Measurements from ENCODE around the gene C7orf33. TPM values are rescaled to one million over a fixed set of nuclear protein-coding genes. Genes with fewer than 3 reads are reported as not detected.

C7orf33 gene
- total and polyA plus RNA-seq, 2 of the 13 experiments (the other 11 are each of a cell fraction or from before 2014, with no cell fraction given), result not detected

- H3K4me2 ChIP-seq (ENCODE audit: low read depth, low read length), result no peak overlapping the region
- in situ Hi-C loops (cut with HindIII; ENCODE audit: extremely low pct_ligation_motif_present, low pct_unique_long_range_greater_than_20kb), result no loop called here
- H3K27ac ChIP-seq (ENCODE audit: extremely low read length, insufficient read depth, low read length), result no peak overlapping the region
- ChIA-PET CTCF (ENCODE audit: low intra/inter-chr PET ratio, low total read pairs) (no interaction called here), POLR2A (no interaction called here)
- no peaks in the 10 kb centered on the region for H3K79me2 ChIP-seq (ENCODE audit: insufficient read depth, low read length)
- H3K9ac ChIP-seq (ENCODE audit: insufficient read depth, low read depth, low read length), result no peak overlapping the region
- TF ChIP-seq GTF3A (CRISPR knock-in tag; conservative IDR thresholded peaks at IDR 0.05) (no peak), ZNF768 (CRISPR knock-in tag; IDR thresholded peaks at IDR 0.05) (peak; percentile 56; the same call in 1 of the 2 replicates)
- ATAC-seq (no peak), DNase-seq (ENCODE audit: low spot score) (no peak), FAIRE-seq (no peak)
- H3K27me3 ChIP-seq (ENCODE audit: control insufficient read depth in 1 of 2, insufficient read depth in 2 of 2, low read length in 2 of 2), result 0 out of 5 replicates have a peak, but pooled peaks cover 0 to 2% of the 10 kb centered on the region in 2 experiments
- H3K4me3 ChIP-seq (replicated peaks in 1 of 3; ENCODE audit: insufficient read depth in 1 of 3, low read depth in 2 of 3, low read length in 3 of 3), result no peak overlapping the region
- intact Hi-C loops (cut with micrococcal nuclease; ENCODE audit: unreplicated experiment), result no loop called here
- WGBS (ENCODE audit: low lambda C conversion rate), result 21% methylated on average over 6 of the region's 6 CpGs
- no peaks in the 10 kb centered on the region for H4K20me1 ChIP-seq (ENCODE audit: insufficient read depth, low read length)
- H2AFZ ChIP-seq (ENCODE audit: low read length), result no peak overlapping the region
- no peaks in the 10 kb centered on the region for H3K4me1 ChIP-seq (ENCODE audit: insufficient read depth, low read length)
- no peaks in the 10 kb centered on the region for H3K9me3 ChIP-seq (ENCODE audit: low read length)
- no TSS peak for BruUV-seq (replicated peaks)
- no peaks in the 10 kb centered on the region for H3K36me3 ChIP-seq (replicated peaks in 1 of 2; ENCODE audit: control insufficient read depth in 1 of 2, insufficient read depth in 2 of 2, low read length in 2 of 2)
These were observed 45.4 kb upstream of the C7orf33 start for GRCh38 chr7:148545172-148545571.

- Histone ChIP-seq H3K27ac (ENCODE audit: extremely low read length, insufficient read depth, low read length) (no peak overlapping the region), H4K20me1 (ENCODE audit: insufficient read depth, low read length) (no peaks in the 10 kb centered on the region), H3K4me2 (ENCODE audit: low read depth, low read length) (no peak overlapping the region), H3K79me2 (ENCODE audit: insufficient read depth, low read length) (no peaks in the 10 kb centered on the region), H3K4me3 (replicated peaks in 1 of 3; ENCODE audit: insufficient read depth in 1 of 3, low read depth in 2 of 3, low read length in 3 of 3) (no peak overlapping the region), H3K9me3 (ENCODE audit: low read length) (no peaks in the 10 kb centered on the region), H3K4me1 (ENCODE audit: insufficient read depth, low read length) (no peaks in the 10 kb centered on the region), H3K36me3 (replicated peaks in 1 of 2; ENCODE audit: control insufficient read depth in 1 of 2, insufficient read depth in 2 of 2, low read length in 2 of 2) (no peaks in the 10 kb centered on the region), H2AFZ (ENCODE audit: low read length) (no peak overlapping the region), H3K9ac (ENCODE audit: insufficient read depth, low read depth, low read length) (no peak overlapping the region), H3K27me3 (ENCODE audit: control insufficient read depth in 1 of 2, insufficient read depth in 2 of 2, low read length in 2 of 2) (0 out of 5 replicates have a peak, but pooled peaks cover 0 to 2% of the 10 kb centered on the region in 2 experiments)
- ATAC-seq, result no peak
- DNase-seq (ENCODE audit: low spot score), result no peak
- no peak for FAIRE-seq
- in situ Hi-C loops (cut with HindIII; ENCODE audit: extremely low pct_ligation_motif_present, low pct_unique_long_range_greater_than_20kb), result no loop called here
- no TSS peak for BruUV-seq (replicated peaks)
- no peak for TF ChIP-seq KDM4B (CRISPR knock-in tag; IDR thresholded peaks at IDR 0.05)
- TF ChIP-seq NFIB (CRISPR knock-in tag; IDR thresholded peaks at IDR 0.05; ENCODE audit: borderline replicate concordance), result no peak
- TF ChIP-seq TOPORS (CRISPR knock-in tag; IDR thresholded peaks at IDR 0.05), result no peak
- TF ChIP-seq ELF3 (CRISPR knock-in tag; IDR thresholded peaks at IDR 0.05), result no peak
- no peak for TF ChIP-seq PCBP1 (IDR thresholded peaks at IDR 0.05; ENCODE audit: borderline replicate concordance, low read depth, low read length)
- TF ChIP-seq MXI1 (IDR thresholded peaks at IDR 0.05; ENCODE audit: borderline replicate concordance, low read depth, low read length), result no peak
- no peak for TF ChIP-seq SRSF9 (IDR thresholded peaks at IDR 0.05; ENCODE audit: borderline replicate concordance, insufficient read depth, low read depth, low read length, poor library complexity, severe bottlenecking)
- no peak for TF ChIP-seq EED (CRISPR knock-in tag; IDR thresholded peaks at IDR 0.05)
- POLR2A ChIA-PET, result no interaction called here
- intact Hi-C loops (cut with micrococcal nuclease; ENCODE audit: unreplicated experiment), result no loop called here
- CTCF ChIA-PET (ENCODE audit: low intra/inter-chr PET ratio, low total read pairs), result no interaction called here
- 56% methylated on average over 4 of the region's 4 CpGs for WGBS (ENCODE audit: low lambda C conversion rate)
These were observed 44.6 kb upstream of the C7orf33 start for GRCh38 chr7:148545932-148546331.
